ENCODE data around the gene CHD5.

The CHD5 gene

GRCh38 chr1:6134206-6134605 lies 45.9 kb downstream of the CHD5 start:
- DNase-seq (ENCODE audit: low read depth in 3 of 3) = no peak

GRCh38 chr1:6133146-6133895 lies 46.8 kb downstream of the CHD5 start:
- DNase-seq (ENCODE audit: low read depth in 3 of 3) = no peak

DNA sequence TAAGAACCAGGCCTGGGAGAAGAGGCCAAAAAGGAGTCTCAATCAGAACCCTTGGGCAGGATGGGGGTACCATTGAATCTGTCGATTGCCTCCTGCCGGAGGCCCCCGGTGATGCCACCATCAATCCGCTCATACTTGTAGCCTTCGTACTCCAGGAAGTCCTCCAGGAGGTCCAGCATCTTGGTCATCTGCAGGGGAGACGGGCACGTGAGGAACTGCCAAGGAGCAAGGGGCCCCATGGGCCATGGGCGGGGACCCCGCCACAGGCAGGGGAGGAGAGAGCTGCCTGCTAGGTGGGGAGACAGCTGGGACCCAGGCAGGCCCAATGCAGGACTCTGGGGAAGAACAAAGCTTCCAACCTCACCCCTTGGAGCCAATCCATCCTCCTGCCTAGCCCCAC lies 48.6 kb downstream of the CHD5 start:
- DNase-seq (ENCODE audit: low read depth in 3 of 3) = no peak

DNA sequence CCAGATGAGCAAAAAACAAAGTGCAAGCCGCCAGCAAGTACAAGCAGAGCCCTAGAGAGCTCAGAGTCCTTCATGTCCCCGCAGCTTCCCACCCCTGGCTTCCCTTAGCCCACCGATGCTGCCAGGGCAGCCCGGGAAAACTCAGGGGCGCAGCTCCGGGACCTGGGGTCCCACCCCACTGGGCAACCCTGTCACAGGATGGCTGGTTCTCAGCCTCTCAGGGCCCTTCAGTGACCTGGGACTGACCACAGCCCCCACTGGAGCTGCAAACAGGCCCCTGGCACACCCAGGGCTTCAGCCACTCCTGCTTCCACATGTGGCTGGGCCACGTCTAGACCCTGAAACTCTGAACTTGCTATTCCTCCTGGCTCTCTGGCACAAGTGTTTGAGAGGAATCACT lies 49.5 kb downstream of the CHD5 start:
- no peak for DNase-seq (ENCODE audit: low read depth in 3 of 3)

GRCh38 chr1:6130036-6130435 lies 50.1 kb downstream of the CHD5 start:
- DNase-seq (ENCODE audit: low read depth in 3 of 3) = no peak

GRCh38 chr1:6129313-6129712 lies 50.8 kb downstream of the CHD5 start:
- DNase-seq (ENCODE audit: low read depth in 3 of 3) = no peak

GRCh38 chr1:6128276-6129081 lies 51.6 kb downstream of the CHD5 start:
- no peak for DNase-seq (ENCODE audit: low read depth in 3 of 3)

DNA sequence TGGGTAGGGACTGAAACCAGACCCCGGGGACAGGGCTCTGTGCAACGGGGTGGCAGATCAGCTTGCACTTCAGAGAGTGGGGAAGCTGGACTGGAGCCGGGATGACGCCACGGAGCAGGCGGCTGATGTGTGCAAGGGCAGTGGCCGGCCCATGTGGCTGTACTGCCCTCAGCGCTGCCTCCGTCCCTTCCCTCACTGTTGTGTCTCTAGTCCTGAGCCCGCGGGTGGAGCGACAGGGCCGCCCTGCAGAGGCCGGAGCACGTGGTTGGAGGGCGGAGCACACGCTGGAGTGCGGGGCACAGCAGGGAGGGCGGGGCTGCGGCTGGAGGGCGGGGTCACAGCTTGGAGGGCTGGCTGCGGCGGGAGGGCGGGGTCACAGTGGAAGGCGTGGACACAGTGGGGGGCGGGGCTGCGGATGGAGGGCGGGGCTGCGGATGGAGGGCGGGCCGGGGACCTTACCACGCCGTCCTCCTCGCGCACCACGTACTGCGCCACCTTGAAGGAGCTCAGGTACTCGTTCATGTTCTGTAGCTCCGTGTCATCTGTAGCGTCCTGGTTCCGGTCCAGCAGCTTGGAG lies 52.4 kb downstream of the CHD5 start:
- DNase-seq (ENCODE audit: low read depth in 3 of 3) = peak; percentile 50 to 85 (median 56)

DNA sequence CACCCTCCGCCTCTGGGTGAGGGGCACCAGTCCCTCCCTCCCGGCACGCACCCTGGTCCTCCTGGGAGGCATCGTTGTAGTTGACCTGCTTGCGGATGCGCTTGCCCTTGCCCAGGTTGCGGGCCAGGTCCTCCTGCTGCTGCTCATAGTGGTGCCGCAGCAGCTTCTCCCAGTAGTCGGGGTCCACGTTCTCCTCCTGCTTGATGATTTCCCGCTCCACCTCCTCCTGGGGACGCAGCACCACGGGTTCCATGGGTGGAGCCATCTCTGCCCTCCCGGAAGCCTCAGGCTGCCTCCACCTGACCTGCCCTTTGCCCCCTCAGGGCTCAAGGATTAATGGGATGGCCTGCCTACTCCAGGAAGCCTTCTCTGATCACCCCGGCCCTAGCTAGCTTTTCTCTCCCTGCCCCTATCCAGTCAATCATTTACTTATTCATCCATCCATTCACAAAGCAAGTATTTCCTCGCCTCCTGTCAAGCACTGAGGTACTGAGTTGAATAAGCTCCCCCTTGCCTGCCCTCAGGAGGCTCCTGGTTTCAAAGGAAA lies 53.5 kb downstream of the CHD5 start:
- no peak for DNase-seq (ENCODE audit: low read depth in 3 of 3)

DNA sequence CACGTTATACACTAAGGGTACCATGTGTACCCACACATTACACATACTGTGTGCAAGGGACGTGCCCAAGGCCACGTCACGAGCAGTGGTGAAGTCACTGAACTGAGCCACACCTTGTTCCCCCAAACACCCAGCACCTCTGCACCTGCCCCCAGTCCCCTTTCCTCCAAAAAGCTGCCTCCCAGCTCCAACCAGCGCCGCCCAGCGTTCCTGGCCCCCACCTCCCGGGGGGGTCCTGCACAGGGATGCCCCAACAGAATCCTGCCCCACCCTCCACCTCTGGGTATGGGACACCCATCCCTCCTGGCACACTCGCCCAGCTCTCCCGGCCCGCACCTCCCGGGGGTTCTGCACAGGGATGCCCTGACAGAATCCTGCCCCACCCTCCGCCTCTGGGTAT lies 54.1 kb downstream of the CHD5 start:
- DNase-seq (ENCODE audit: low read depth in 3 of 3) = no peak

- DNase-seq (ENCODE audit: low read depth in 3 of 3) = no peak
Measured at GRCh38 chr1:6125366-6125765, 54.8 kb downstream of the CHD5 start.

DNA sequence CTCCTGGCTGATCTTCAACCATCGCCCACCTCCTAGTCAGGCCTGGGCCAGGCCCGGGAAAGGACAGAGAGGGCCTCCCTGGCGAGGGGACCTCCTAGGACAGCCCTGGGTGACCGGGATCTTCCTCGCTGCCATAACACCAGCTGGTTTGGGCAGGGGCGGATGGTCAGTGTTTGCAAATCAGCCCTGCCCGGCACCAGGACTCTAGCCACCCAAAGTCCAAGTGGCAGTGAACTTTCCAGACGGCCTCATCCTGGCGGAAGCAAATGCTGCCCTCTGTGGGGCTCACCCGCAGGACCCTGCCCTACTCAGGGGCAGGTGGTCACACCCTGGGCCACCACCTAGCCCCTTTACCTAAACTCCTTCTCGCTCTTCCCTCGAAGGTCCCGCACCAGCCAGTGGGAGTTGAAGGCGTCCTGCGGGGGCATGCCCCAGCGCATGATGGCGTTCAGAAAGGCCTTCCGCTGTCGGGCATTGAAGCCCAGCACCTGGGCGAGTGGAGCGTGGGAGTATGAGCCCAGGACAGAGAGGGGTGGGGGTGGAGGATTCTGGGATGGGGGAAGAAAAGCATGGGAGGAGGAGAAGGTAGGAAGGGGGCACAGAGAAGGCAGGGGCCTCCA lies 55.3 kb downstream of the CHD5 start:
- no peak for DNase-seq (ENCODE audit: low read depth in 3 of 3)

- no peak for DNase-seq (ENCODE audit: low read depth in 3 of 3)
Measured at GRCh38 chr1:6124341-6124740, 55.8 kb downstream of the CHD5 start.

- no peak for DNase-seq (ENCODE audit: low read depth in 3 of 3)
Measured at GRCh38 chr1:6123816-6124215, 56.3 kb downstream of the CHD5 start.

GRCh38 chr1:6123083-6123482 lies 57.0 kb downstream of the CHD5 start:
- no peak for DNase-seq (ENCODE audit: low read depth in 3 of 3)

GRCh38 chr1:6121651-6122370 lies 58.3 kb downstream of the CHD5 start:
- DNase-seq (ENCODE audit: low read depth in 3 of 3) = no peak

GRCh38 chr1:6121021-6121421 lies 59.1 kb downstream of the CHD5 start:
- no peak for DNase-seq (ENCODE audit: low read depth in 3 of 3)

- no peak for DNase-seq (ENCODE audit: low read depth in 3 of 3)
Measured at GRCh38 chr1:6118415-6118814, 61.7 kb downstream of the CHD5 start.

- DNase-seq (ENCODE audit: low read depth in 3 of 3) = no peak
Measured at GRCh38 chr1:6117624-6118023, 62.5 kb downstream of the CHD5 start.

GRCh38 chr1:6117064-6117463 lies 63.1 kb downstream of the CHD5 start:
- DNase-seq (ENCODE audit: low read depth in 3 of 3) = no peak

DNA sequence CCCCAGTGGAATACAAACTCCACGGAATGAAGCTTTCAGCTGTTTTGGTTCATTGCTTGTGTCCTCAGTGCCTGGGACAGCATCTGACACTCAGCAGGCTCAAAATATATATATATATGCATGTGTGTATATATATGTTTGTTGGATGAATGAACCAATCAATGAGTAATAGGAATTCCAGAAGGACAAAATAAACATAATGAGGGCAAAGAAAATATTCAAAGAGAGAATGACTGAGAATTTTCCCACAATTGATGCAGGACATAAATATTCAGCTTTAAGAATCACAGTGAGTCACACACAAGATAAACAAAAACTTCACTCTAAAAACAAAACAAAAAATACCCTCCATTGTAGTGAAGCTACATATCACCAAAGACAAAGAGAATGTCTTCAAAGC lies 64.0 kb downstream of the CHD5 start:
- DNase-seq (ENCODE audit: low read depth in 3 of 3) = no peak

- DNase-seq (ENCODE audit: low read depth in 3 of 3) = no peak
Measured at GRCh38 chr1:6113745-6114144, 66.4 kb downstream of the CHD5 start.
